Osteoblast (primary cell): Measurements from ENCODE around the gene PPFIA1. TPM values are rescaled to one million over a fixed set of nuclear protein-coding genes. Genes with fewer than 3 reads are reported as not detected.

Experiments
- DNase-seq: peaks from one replicate; pipeline ENCODE4 v3.0.0; 2011; ENCODE audit warnings: low spot score, mixed read lengths; ENCODE audit not compliant: insufficient read length; ENCODE audit errors: missing footprints
- H2AFZ ChIP-seq: 2 replicates; pipeline ENCODE4 v1.6.0; 2011; ENCODE audit warnings: mild to moderate bottlenecking, low read length
- H3K27ac ChIP-seq: 2 replicates; pipeline ENCODE4 v1.5.1; 2011; ENCODE audit warnings: mild to moderate bottlenecking, low read depth, low read length, moderate library complexity
- H3K27me3 ChIP-seq: 2 replicates; pipeline ENCODE4 v1.6.0; 2012; ENCODE audit warnings: mild to moderate bottlenecking, control low read depth, inconsistent platforms, low read length, moderate library complexity; ENCODE audit not compliant: insufficient read depth
- H3K36me3 ChIP-seq: 2 replicates; pipeline ENCODE4 v1.5.1; 2011; ENCODE audit warnings: mild to moderate bottlenecking, low read length, control low read depth, moderate library complexity; ENCODE audit not compliant: insufficient read depth
- H3K4me1 ChIP-seq: 2 replicates; pipeline ENCODE4 v1.5.1; 2011; ENCODE audit warnings: mild to moderate bottlenecking, low read length, control low read depth, moderate library complexity; ENCODE audit not compliant: insufficient read depth
- H3K4me2 ChIP-seq: 2 replicates; pipeline ENCODE4 v1.6.0; 2011; ENCODE audit warnings: mild to moderate bottlenecking, low read length; ENCODE audit not compliant: insufficient read depth
- H3K4me3 ChIP-seq: fragments of 200-600 bp; sonication (generic); 3 replicates; pipeline ENCODE4 v1.5.1; 2012; ENCODE audit warnings: mild to moderate bottlenecking, low read length, inconsistent platforms; ENCODE audit not compliant: insufficient read depth
- H3K79me2 ChIP-seq: 2 replicates; pipeline ENCODE4 v1.6.0; 2012; ENCODE audit warnings: mild to moderate bottlenecking, low read length, control low read depth, inconsistent platforms; ENCODE audit not compliant: insufficient read depth
- H3K9me3 ChIP-seq: 2 replicates; pipeline ENCODE4 v1.5.1; 2011; ENCODE audit warnings: low read depth, low read length, control low read depth
- H4K20me1 ChIP-seq: 2 replicates; pipeline ENCODE4 v1.6.0; 2012; ENCODE audit warnings: mild to moderate bottlenecking, low read length, control low read depth; ENCODE audit not compliant: insufficient read depth
- total RNA-seq: library from RNA; depleted of rRNA; stranded (reverse); fragments of >200 nt; gene quantifications from 2 replicates; pipeline ENCODE4 v1.2.3, GENCODE V29; 2012
- TF ChIP-seq, protein P1 (sequence below): IDR thresholded peaks from 2 replicates; pipeline ENCODE4 v1.5.1; 2011; ENCODE audit warnings: mild to moderate bottlenecking, low read depth, low read length, moderate library complexity; ENCODE audit errors: extremely low read depth

PPFIA1 gene
- total RNA-seq, 1 donor: 110 TPM

DNA sequence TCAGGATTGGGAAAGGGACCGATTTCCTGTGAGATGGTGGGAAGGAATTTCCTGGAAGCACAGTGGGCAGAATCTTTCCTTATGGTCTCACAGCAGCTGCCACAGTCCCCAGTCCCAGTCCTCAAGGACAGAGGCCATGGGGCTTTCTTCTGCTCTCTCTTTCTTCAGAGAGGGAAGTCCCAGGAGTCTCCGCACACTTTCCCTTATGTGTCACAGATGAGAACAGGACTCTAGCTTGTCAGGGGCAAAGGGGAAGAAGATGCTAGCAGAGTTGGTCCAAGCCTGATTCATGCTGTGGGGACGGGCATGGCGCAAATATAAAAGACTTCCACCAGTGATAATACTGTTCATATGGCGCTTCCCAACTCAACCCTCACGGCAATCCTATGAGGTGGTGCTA is 7.5 kb upstream of the PPFIA1 start:
- no peak overlapping the region for H3K4me3 ChIP-seq
- no peaks in the 10 kb centered on the region for H4K20me1 ChIP-seq
- H3K4me1 ChIP-seq: no peaks in the 10 kb centered on the region
- no peak overlapping the region for H3K27ac ChIP-seq
- no peaks in the 10 kb centered on the region for H3K9me3 ChIP-seq
- no peak for DNase-seq
- TF ChIP-seq, protein P1, sequence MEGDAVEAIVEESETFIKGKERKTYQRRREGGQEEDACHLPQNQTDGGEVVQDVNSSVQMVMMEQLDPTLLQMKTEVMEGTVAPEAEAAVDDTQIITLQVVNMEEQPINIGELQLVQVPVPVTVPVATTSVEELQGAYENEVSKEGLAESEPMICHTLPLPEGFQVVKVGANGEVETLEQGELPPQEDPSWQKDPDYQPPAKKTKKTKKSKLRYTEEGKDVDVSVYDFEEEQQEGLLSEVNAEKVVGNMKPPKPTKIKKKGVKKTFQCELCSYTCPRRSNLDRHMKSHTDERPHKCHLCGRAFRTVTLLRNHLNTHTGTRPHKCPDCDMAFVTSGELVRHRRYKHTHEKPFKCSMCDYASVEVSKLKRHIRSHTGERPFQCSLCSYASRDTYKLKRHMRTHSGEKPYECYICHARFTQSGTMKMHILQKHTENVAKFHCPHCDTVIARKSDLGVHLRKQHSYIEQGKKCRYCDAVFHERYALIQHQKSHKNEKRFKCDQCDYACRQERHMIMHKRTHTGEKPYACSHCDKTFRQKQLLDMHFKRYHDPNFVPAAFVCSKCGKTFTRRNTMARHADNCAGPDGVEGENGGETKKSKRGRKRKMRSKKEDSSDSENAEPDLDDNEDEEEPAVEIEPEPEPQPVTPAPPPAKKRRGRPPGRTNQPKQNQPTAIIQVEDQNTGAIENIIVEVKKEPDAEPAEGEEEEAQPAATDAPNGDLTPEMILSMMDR: no peak
- no peak overlapping the region for H2AFZ ChIP-seq
- no peaks in the 10 kb centered on the region for H3K79me2 ChIP-seq
- no peaks in the 10 kb centered on the region for H3K36me3 ChIP-seq
- H3K27me3 ChIP-seq: peaks cover 10% of the 10 kb centered on the region
- H3K4me2 ChIP-seq: no peak overlapping the region

DNA sequence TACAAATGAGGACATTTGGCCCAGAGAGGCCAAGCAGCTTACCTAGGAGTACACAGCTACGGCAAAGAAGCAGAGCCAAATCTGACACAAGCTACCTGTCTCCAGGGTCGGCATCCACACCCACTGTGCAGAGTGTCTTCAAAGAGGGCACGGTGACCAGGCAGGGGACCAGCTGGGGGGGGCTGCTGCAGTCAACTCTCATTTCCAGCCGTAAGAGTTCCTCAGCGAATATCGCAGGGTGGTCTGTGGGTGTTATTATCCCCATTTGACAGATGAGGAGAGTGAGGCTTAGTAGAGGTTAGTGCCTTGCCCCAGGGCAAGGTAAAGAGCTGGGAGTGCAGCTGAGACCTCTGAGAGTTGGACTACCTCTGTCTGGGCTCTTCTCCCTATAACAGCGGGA is 7.1 kb upstream of the PPFIA1 start:
- no peaks in the 10 kb centered on the region for H3K36me3 ChIP-seq
- no peaks in the 10 kb centered on the region for H4K20me1 ChIP-seq
- peaks cover 13% of the 10 kb centered on the region for H3K27me3 ChIP-seq
- no peak overlapping the region for H3K4me3 ChIP-seq
- no peaks in the 10 kb centered on the region for H3K79me2 ChIP-seq
- no peaks in the 10 kb centered on the region for H3K4me1 ChIP-seq
- TF ChIP-seq, protein P1: no peak
- no peak overlapping the region for H2AFZ ChIP-seq
- H3K27ac ChIP-seq: no peak overlapping the region
- peak; percentile 61 for DNase-seq
- no peak overlapping the region for H3K4me2 ChIP-seq
- no peaks in the 10 kb centered on the region for H3K9me3 ChIP-seq

DNA sequence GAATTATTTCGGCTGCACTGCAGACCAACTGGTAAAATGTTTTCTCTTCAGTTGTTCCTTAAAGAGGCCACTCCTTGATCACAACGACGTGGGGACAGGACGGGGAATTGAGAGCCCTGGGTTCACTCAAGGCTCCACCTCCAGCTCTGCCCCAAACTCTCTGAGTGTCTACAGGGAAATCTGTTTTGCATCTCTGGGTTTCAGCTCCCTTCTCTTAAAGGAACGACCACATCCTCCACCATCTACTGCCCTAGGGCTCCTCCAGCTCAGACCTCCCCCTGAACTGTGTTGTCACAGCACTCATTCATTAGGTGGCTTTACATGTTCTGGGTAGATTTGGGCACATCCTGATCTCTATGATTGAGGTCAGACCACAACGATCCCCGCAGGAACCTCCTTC is 5.1 kb upstream of the PPFIA1 start:
- Histone ChIP-seq H3K27me3 (peaks cover 23% of the 10 kb centered on the region), H2AFZ (no peak overlapping the region), H3K36me3 (no peaks in the 10 kb centered on the region), H3K4me1 (no peaks in the 10 kb centered on the region), H3K4me3 (no peak overlapping the region), H3K9me3 (no peaks in the 10 kb centered on the region), H3K79me2 (no peaks in the 10 kb centered on the region), H4K20me1 (no peaks in the 10 kb centered on the region), H3K27ac (no peak overlapping the region), H3K4me2 (no peak overlapping the region)
- TF ChIP-seq, protein P1: no peak
- DNase-seq: no peak

DNA sequence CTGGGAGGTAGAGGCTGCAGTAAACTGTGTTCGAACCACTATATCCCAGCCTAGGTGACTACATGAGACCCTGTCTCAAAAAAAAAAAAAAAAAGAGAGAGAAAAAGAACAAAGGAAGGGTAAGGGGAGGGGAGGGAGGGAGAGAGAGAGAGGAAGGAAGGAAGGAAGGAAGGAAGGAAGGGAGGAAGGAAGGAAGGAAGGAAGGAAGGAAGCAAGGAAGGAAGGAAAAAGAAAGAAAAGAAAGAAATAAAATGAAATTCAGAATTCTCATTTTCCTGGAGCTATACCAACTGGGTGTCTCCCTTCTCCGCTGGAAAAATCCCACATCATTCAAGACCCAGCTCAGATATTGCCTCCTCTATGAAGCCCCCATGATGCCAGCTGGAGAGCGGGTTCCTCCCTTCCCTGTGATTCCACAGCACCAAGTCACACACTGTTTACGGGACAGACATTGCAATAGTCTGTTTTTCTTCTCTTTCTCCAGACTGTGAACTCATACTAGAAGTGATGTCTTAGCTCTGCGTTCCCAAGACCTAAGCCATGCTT is 3.0 kb upstream of the PPFIA1 start:
- no peak overlapping the region for H3K4me3 ChIP-seq
- H3K36me3 ChIP-seq: peaks cover 7% of the 10 kb centered on the region

More for the DNA sequence above, 3.0 kb upstream of the PPFIA1 start:
- DNase-seq: no peak
- no peaks in the 10 kb centered on the region for H3K9me3 ChIP-seq
- H3K79me2 ChIP-seq: peaks cover 19% of the 10 kb centered on the region
- TF ChIP-seq, protein P1: no peak
- peaks cover 23% of the 10 kb centered on the region for H3K27me3 ChIP-seq
- H3K4me2 ChIP-seq: no peak overlapping the region
- peaks cover 11% of the 10 kb centered on the region for H3K4me1 ChIP-seq
- no peak overlapping the region for H3K27ac ChIP-seq
- H2AFZ ChIP-seq: no peak overlapping the region
- peaks cover 9% of the 10 kb centered on the region for H4K20me1 ChIP-seq
